HG03103 (cell line): Measurements from ENCODE around the gene CEP41.

Source experiments
- ATAC-seq: cut with Tn5 transposase; IDR thresholded peaks from one replicate; pipeline ENCODE4 v1.9.1; 2021; ENCODE audit warnings: low read depth; ENCODE audit not compliant: unreplicated experiment

Gene CEP41

DNA sequence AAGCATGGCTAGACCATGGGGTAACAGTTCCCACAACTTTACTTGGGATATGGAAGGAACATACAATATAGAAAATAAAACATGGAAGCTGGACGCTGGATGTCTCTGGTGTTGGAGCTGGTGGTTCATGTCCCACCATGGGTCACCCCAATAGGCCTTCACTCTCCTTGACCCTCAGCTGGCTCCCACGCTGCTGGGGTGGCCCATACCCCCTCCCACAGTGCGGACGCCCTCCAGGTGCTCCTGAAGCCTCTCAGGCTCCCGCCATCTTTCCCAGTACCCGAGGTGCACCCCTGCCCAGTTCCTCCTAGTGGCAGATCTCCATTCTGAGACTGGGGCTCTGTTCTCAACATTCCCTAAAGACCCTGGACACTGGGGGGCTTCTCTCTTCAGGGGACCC is 66.3 kb downstream of the CEP41 start:
- no peak for ATAC-seq

DNA sequence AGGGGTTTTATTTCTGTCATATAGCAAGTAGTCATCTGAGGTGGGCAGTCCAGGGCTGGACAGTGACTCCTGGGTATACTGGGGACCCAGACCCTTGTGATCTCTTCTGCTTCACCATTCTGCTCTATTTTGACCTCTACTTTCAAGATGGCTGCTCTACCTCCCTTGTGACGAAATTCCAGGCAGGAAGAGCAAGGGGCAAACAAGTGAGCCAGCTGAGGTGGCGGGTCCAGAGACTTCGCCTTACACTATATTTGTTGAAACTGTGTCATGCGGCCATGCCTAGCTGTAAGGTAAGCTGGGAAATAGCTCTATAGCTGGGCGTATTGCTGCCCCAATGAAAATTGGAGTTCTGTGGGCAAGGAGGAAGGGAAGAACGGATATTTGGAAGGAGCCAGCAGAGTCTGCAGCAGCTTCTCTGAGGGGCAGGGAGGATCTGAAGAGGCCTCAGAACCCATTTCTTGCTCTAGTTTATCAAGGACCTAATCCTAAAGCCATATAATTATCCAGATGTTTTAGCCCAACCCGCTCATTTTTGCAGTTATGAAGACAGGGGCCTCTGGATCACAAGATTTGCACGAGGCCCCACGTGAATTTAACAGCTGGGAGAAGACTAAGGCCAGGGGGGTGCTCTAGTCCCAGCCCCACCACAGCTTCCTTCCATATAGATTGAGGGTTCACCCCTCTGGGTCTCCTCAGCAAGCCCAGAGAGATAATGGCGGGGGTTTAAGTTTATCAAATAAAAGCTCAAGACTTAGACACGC is 68.2 kb downstream of the CEP41 start:
- ATAC-seq = no peak

DNA sequence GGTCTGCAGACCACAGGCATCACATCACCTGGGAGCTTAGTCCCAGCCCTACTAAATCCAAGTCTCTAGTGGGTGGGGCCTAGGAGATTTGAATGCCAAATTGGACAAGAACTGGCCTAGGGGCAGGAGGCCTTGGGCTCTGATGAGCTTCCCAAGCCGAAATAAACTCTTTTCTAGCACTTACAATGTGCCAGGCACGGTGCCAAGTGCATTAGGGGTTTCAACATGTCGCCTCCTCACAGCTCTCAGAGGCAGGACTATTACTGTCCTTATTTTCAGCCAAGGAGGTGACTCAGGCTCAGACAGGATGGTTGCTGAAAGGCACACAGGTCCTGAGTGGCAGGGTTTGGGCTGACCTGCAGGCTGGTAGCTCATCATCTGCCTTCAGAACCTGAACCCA is 69.8 kb downstream of the CEP41 start:
- no peak for ATAC-seq

DNA sequence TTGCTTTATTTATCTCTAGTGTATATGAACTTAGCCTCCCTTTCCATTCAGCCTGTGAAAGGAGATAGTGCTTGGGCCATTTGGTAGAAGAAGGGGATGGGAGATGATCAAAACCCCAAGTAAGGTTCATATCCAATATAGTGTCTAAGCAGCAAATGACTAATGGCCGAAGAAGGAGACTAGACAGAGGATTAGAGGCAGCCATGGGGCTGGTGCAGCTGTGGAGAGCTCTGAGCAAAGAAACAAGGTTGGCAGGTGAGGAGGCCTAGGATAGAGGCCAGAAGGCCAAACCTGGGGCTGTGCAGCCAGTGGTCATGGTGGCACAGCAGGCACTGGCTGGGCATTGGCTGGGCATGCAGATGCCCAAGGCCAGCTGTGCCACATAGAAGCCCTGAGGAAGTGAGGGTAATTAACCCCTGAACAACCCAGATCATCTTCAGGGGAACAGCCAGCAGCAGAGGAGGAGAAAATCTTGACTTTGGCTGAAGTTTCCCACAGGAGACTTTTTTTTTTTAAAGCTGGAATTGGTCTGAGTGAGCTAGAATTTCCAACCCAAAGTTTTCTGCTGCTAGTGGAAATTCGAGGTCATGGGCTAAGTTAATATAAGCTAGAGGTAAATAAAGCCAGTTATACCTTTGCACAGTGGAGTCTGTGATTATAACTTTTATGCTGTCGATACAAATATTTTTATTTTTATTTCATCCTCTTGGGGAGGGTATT is 70.8 kb downstream of the CEP41 start:
- no peak for ATAC-seq

DNA sequence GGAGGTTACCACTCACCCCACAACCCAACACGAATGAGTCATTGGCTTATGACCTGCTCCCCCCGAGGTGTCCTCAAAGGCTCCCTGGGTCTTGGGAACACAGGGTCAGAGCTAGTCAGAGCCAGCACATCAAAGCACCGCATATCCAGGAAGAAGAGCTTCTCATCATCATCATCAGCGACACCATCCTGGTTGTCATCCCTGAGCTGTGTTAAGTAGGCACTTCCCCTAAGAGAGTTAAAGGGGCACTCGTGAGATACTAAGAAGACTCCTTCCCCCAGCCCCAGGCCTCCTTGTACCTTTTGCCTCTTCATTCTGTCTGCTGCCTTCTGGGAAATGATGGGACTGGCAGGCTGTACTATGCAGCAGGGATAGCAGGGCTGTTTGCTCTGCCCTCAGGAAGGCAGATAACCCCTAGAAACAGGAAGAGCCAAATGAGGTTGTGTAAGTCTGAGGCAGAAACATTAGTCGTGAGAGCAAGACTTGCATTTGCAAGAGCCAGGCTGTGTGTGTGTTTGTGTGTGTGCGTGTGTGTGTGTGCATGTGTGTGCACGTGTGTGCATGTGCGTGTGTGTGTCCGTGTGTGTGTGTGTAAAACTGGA is 71.6 kb downstream of the CEP41 start:
- ATAC-seq = no peak

DNA sequence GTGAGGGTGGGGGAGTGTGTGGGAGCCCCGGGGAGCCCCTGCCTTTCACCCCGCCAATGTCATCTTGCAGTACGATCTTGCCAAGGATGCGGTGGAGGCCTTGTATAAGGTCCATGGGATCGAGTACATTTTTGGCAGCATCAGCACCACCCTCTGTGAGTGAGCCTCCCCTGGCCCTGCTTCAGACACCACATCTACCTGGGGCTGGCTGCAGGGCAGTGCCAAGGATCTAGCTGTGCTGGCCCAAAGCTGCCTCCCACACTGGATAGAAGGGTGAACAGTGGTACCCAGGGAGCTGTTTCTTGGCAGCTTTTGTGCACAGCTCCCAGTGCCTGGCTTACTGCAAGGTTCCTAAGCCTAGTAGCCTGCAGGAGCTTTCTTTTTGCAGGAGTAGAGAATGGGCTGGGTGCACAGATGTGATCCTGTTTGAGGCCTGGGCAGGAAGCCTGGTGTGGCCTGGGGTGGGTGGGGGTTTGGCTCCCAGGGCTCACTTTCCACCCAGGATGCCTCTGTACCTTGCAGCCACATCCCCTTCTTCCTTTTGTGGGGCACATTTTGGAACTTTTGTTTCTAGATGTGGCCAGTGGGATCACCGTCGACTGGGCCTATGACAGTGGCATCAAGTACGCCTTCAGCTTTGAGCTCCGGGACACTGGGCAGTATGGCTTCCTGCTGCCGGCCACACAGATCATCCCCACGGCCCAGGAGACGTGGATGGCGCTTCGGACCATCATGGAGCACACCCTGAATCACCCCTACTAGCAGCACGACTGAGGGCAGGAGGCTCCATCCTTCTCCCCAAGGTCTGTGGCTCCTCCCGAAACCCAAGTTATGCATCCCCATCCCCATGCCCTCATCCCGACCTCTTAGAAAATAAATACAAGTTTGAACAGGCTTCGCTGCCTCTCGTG is 72.7 kb downstream of the CEP41 start:
- ATAC-seq = no peak

DNA sequence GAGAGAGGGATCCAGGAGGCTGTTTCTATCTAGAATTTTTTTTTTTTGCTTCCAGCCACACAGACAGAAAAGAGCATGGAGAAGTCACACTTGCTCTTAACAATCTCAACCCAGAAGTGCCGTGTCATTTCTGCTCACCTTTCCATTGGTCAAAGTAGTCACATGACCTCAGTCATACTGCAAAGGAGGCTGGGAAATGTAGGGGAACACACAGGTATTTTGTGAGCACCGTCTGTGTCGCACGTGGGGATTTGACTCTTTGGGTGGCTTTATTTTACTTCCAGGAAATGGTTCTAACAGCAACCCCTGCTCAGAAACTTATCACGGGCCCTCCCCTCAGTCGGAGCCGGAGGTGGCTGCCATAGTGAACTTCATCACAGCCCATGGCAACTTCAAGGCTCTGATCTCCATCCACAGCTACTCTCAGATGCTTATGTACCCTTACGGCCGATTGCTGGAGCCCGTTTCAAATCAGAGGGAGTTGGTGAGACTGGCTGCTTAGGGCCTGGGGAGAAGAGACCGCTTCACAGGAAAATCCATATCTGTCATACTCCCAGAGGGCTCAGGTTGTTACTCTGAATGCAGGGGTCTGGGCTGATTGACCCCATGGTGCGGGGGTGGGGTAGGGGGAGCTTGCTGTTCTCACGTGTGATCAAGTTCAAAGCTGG is 73.6 kb downstream of the CEP41 start:
- ATAC-seq = no peak

DNA sequence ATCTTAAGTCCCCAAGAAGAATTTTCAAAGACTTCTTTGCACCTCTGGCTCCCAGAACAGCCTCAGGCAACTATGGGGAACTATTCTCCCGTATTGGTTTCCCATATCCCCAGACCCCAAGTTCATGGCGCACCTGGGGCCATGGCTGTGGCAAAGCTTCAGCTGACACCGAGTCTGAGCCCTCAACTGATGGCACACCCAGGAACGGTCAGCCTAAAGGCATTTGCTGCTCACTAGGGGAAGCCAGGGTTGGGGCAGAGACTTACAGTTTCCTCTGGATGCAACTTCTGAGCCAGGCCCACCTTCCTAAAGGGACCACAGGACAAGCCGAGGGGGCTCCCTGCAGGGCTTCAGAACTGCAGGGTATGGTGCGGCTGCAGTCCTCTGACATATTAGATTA is 74.3 kb downstream of the CEP41 start:
- ATAC-seq = no peak

DNA sequence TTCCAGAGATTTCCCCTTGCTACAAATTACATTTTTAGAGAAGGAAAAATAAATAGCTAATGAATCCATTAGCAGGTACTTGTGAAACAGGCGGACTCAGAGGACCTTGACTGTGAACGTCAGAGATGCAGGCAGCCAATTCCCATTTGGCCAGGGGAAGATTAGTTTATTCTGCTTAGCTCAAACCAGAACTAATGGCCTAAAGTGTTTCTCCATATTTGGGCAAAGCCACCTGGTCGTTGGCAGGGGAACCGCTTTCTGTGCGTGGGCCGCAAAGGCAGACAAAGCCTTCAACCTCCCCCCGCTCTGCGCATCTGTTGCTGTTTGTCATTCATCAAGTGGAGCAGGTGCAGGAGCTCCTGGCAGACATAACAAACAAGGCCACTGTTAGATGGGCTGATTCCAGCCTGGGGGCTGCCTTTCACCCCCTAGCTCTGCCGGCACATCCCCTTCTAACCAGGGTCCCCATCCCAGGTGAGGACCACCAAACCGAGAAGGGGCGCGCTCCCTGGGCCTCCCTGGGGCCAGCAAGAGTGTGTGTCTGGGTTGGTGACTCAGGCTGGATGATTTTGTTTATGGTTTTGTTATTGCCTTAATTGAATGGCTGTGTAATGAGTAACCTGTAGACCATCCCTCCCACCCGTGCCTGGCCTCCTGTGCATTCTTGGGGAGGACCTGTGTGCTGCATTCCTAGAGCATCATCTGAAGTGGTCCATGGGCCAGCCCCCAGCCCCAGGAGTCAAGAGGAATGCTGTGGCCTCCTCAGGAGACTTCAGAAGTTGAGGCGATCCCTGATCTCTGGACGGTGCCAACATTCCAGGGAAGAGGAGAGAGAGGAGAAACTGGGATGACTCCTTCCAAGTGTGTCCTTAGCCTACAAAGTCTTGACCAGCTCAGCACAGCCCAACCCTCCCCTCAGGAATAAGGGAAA is 75.0 kb downstream of the CEP41 start:
- ATAC-seq = peak; percentile 72

DNA sequence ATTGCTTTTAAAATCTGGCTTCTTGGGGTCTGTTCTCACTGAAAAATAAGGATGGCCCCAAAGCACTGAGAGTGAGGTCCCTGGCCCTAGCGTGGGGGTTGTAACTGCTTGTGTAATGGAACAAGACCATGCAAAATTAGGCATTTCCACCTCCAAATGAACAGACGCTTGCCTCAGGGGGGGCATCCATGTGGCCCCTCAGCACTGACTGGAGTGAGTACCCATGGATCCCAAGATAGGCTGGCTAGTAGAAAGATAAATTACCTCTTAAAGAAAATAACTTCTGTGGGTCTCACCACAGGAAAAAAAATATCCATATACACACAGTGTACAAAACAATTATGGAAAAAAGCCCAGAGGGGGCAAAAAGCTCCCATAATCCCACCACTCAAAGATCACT is 75.7 kb downstream of the CEP41 start:
- ATAC-seq = no peak

DNA sequence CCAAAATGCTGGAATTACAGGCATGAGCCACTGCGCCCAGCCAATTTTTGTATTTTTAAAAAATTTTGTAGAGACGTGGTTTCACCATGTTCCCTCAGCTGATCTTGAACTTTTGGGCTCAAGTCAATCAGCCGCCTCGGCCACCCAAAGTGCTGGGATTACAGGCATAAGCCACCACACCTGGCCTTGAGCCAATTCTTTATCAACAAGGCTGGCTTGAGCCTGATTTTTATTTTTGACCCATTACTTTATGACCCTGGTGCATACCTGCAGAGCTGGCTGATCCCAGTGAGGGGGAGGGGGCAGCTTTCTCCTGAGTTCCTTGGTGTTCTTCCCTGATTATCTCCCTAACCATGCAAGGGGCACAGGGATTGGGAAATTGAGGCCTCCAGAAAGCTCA is 76.4 kb downstream of the CEP41 start:
- ATAC-seq = no peak

DNA sequence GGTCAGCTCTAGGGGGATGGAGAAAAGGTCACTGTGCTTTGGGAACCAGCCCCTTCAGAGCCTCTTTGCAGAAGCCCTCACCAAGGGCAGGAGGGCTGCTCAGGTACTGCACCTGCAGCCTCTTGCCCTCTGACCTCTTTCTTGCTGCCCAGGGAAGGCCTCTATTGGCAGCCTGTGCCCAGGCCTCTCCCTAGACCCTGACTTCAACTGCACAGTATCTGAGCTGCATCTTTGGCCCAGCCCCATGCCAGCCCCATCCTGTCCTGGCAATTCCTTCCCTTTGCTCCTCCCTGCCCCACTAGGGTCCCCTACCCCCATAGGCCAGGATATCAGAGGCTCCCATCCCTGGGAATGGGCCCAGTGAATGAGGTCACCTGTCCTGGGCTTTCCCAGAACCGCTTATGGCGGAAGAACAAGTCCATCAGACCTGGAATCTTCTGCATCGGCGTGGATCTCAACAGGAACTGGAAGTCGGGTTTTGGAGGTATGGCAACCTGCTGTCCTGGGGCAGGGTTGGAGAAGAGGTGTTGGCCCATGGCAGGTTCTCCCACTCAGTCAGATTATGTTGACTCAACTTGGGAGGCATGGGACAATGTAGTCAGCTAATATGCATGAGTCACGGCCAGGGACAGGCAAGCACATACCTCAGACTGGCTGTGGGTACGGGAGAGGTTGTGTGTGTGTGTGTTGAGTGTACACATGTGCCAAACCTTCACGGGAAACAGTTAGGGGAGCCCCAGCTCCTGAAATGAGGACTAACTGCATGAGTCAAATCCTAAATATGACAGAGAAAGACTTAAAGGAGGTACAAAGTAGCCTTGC is 77.6 kb downstream of the CEP41 start:
- ATAC-seq = no peak

DNA sequence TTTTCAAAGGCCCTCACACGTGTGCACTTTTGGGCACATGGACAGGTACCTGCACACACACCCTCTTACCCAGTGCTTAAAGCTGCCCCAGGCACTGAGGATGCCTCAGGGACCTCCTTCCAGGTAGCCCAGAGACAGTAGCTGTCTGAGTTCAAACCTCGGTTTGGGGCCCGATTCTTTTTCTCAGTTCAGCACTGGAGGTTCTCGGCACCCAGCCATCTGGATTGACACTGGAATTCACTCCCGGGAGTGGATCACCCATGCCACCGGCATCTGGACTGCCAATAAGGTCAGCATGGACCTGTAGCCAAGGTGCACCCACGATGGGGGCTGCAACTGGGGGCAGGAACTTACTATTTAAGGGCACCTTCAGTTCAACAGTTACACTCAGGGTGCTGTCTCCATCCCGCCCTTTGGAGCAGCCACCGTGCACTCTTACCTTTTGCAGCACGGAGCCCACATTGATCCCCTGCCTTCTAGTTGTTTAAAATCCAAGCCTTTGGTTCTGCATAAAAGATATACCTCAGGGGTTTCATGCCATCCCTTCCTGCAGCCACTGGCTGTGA is 78.5 kb downstream of the CEP41 start:
- no peak for ATAC-seq

DNA sequence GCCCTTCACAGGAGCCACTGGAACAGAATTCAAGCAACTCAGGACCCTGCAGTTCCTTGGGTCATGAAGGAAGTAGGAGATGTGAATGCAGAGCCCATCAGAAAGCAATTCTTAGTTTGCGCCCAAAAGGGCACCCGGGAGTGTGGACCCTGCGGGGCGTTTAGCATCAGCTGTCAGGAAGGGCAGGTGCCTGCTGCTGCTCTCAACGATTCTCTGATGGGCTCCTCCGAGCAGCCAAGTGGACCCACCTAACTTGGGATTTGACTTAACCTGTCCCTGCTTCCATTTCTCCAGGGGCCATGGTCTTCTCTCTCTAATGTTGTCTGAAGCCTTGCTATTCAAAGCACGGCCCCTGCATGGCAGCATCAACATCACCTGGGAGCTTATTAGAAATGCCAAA is 79.1 kb downstream of the CEP41 start:
- ATAC-seq = no peak

DNA sequence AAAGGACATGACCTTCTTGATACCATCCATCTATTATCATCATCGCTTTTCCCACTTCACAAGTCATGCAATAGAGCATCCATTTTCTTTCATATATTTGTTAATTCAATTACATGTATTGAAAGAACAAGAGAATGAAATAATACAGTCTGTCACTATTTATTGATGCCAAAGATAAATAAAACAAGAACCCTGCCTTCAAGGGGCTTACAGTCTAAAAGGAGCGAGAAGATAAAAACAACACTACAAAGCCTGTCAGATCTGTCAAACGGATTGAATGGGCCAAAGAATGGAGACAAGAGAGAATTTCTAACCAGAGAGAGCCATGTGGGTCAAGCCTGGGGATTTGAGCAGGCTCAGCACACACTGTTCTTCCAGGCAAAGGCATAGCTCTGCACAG is 80.3 kb downstream of the CEP41 start:
- no peak for ATAC-seq

DNA sequence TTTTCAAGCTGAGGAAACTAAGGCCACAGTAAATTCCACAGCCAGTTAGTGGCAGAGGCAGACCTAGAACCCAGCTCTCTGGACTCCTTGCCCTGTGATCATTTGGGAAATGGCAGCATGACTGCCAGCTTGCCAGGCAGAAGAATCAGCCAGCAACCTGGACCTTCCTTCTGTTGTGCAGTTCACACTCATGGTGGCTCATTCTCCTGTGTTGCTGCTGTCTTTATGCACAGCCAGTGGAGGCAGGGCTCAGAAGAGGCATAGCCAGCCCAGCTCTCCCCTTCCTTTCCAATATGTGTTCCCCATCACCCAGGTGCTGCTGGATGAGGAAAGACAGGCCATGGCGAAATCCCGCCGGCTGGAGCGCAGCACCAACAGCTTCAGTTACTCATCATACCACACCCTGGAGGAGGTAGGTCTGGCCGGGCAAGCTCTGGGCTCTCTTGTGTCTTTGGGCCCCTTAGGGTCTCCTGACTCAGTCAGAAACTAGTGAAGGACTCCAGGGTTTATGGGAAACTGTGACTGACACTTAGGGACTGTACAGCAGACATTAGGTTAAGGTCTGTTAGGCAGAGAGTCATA is 81.4 kb downstream of the CEP41 start:
- no peak for ATAC-seq

DNA sequence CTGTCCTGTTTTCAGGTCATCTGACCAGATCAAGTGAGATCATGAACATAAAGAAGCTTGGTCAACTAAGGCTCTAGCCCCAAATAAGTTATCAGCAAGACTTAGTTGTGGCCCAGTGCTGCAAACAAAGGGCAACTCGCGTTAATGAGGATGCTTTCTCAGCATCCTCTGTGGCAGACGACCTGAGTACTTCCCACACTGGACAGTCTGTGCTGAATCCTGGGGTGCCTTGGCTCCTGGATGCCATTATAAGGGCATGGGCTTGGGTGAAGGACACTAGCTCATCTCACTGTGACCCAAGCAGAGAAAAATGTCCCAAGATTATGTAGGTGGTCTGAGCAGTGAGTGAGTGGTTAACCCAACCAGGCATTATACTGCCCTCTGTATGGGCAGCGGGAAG is 82.3 kb downstream of the CEP41 start:
- no peak for ATAC-seq
